ENCODE data around the gene POLR2A.
"Not testable (repeated sequence)": the region's sequence is repeated elsewhere in the genome, so short reads cannot be mapped to it uniquely, and the experiment has no call there.

POLR2A gene

DNA sequence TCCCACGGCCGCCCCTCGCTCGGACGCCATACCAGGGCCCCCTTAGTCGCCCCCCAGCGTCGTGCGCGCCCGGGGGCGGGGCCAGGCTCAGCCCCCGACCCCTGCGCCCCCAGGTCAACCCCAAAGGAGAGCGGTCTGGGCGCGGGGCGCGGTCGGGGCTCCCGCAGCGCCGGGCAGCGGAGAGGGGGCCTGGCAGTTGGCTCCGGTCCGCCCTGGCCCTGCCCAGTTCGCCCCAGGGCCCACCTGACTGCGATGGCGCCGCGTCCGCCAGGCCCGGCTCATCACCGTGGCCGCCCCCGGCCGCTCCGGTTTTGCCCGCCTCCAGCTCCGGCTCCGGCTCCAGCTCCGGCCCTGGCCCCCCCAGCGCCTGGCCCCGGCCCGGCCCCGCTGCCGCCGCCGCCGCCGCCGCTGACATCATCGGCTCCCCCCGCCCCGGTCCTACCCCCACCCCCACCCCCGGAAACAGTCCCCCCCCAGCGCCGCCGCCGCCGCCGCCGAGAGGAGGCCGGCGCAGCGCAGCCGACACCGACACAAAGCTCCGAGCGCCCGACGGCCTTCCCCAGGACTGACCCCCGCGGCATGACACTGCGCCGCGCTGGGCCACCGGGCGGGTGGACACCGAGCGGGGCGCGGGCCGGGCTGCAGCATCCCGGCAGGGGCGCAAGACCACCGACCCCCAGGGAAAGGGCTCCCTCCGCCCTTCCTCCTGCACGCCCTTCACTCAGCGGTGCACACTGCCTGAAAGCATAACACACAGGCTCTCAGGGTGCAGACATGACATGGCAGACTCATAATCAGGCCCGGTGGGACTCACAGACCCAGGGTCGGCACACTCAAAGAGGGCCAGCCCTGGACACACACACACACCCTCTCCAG, 4.7 kb upstream of the POLR2A start, which contains the start of gene ZBTB4:
ZBTB4 (minus strand) TSS at position 419 of the 876 bp plus-strand sequence. CDS start 12,830 bp downstream, outside the sequence.
- peak; percentile 81 for DNase-seq

DNA sequence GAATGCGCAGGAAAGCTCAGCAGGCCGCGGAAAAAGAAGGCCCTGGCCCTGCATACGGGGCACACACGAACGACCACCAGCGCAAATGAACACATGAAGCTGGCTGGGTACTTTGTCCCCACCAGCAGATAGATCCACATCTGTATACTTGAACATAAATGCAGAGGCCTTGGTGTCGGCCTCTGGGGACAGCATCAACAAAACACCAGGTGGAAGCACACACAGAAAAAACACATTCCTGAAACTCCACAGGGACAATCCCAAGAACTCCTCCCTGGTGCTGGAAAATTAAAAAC, 4.1 kb upstream of the POLR2A start:
- DNase-seq: no peak

DNA sequence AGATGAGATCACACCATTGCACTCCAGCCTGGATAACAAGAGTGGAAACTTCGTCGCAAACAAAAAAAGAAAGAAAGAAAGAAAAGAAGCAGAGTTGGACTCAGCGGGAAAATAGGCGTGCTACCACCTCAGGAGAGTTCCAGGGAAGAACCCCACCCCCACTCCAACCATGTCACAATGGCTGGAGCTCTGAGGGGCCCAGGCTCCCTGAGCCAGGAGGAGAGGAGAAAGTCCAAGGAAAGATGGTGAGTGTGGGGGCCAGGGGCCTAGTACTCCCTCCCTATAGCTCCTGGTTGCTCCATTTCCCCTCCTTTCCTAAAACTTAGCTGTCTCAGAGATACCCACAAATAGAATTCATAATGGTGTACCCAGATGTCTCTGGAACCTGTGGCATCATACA, 2.9 kb upstream of the POLR2A start, which contains the start of gene SLC35G6:
SLC35G6 (plus strand) TSS at position 172 of the 400 bp plus-strand sequence; CDS start at position 243, 71 bp downstream.
- DNase-seq: not testable (repeated sequence)

- DNase-seq: not testable (repeated sequence)
Measured at GRCh38 chr17:7481842-7482741, 2.1 kb upstream of the POLR2A start.

- not testable (repeated sequence) for DNase-seq
Measured at GRCh38 chr17:7482742-7483088, 1.5 kb upstream of the POLR2A start.

GRCh38 chr17:7483255-7484066, 705 bp upstream of the POLR2A start:
- peak; percentile 94 for DNase-seq

DNA sequence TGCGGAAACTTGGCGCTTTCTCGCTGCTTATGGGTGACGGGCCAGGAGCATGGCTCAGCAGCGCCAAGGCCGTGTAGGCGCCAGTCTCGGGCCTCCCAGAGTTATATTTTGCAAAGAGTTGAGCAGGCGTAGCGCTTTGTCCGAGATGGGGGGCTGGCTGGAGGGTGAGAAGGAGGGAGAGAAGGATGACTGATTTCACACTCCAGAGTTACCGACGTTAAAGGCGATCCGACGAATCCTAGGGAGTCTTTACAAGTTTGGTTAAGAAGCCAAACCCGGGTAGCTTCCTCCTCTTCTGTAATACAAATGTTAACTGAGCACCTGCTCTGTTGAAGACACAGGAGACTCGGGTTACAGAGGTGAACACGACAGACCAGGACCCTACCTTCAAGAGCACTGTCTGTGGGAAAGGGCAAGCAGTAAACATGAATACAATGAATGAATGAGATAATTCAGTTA, 782 bp downstream of the POLR2A start:
- no peak for DNase-seq

DNA sequence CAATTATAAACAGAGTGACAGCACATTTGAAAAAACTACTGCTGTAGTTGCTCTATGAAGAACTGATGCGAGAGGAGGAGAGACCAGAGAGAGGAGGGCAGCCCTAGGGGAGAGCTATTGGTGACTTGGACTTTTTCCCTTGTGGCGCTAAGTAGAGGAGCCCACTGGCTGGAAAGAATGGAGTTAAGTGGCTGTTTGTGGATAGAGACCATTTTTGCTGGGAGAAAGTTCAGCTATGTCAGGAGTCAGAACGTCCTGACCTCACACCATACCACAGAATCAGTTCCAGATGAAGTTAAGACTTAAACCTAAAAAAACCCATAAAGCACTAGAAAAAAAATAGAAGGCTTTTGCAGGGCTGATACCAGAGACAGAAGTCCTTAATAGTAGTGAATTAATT, 2.0 kb downstream of the POLR2A start:
- DNase-seq: no peak

GRCh38 chr17:7490144-7490543, 6.0 kb downstream of the POLR2A start:
- no peak for DNase-seq

DNA sequence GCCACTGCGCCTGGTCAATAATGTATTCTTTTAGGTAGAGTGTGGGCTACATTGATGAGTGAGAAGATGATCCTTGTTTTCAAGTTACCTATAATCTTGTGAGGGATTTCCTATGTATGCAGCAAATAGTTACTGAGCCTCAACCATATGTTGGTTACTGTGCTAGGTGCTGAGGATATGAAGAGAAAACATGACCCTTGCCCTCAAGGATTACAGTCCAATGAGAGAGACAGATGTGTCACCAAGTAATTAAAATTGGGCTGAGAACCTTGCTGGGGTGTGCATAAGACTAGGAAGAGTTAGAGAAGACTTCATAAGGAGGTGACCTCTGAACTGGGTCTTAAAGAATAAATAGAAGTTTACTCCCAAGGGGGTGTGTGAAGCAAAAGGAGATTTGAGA, 7.4 kb downstream of the POLR2A start:
- no peak for DNase-seq

- DNase-seq: no peak
Measured at GRCh38 chr17:7493941-7494340, 9.8 kb downstream of the POLR2A start.

GRCh38 chr17:7495906-7496434, 11.8 kb downstream of the POLR2A start:
- no peak for DNase-seq

DNA sequence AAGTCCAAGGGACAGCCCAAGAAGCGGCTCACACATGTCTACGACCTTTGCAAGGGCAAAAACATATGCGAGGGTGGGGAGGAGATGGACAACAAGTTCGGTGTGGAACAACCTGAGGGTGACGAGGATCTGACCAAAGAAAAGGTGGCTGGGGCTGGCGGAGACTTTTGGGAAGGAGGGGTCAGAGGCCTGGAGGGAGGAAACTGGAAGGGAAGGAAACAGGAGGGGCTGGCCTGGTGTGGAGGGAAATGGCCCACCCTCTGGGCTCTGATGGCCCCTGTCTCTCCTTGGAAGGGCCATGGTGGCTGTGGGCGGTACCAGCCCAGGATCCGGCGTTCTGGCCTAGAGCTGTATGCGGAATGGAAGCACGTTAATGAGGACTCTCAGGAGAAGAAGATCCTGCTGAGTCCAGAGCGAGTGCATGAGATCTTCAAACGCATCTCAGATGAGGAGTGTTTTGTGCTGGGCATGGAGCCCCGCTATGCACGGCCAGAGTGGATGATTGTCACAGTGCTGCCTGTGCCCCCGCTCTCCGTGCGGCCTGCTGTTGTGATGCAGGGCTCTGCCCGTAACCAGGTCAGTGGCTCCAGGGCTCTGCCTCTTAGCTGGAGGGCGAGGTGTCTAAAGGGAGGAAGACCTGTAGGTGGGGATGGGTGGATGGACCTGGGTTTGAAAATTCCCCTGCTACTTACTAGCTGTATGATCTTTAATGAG, 12.5 kb downstream of the POLR2A start:
- DNase-seq: no peak

DNA sequence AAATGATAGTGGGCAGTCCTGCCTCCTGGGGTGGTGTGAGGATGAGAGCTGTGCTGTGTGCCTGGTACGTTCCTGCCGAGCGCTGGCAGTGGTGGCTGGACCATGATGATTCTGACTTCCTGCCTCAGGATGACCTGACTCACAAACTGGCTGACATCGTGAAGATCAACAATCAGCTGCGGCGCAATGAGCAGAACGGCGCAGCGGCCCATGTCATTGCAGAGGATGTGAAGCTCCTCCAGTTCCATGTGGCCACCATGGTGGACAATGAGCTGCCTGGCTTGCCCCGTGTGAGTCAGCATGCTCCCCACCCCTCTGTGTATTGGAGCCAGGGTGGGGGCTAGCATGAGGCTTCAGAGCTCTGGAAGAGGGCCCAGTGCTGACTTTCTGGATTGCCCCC, 13.1 kb downstream of the POLR2A start:
- no peak for DNase-seq

DNA sequence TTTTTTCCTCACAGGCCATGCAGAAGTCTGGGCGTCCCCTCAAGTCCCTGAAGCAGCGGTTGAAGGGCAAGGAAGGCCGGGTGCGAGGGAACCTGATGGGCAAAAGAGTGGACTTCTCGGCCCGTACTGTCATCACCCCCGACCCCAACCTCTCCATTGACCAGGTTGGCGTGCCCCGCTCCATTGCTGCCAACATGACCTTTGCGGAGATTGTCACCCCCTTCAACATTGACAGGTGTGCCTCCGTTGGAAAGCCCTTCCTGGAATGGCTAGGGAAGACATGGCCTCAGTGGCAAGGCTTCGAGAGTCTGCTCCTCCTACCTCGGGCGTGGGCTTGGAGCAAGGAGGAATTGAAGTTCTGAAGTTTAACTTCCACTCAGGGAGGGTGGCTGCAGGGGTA, 13.5 kb downstream of the POLR2A start:
- no peak for DNase-seq

GRCh38 chr17:7499161-7499560, 15.0 kb downstream of the POLR2A start:
- no peak for DNase-seq

GRCh38 chr17:7501729-7502128, 17.6 kb downstream of the POLR2A start:
- no peak for DNase-seq

DNA sequence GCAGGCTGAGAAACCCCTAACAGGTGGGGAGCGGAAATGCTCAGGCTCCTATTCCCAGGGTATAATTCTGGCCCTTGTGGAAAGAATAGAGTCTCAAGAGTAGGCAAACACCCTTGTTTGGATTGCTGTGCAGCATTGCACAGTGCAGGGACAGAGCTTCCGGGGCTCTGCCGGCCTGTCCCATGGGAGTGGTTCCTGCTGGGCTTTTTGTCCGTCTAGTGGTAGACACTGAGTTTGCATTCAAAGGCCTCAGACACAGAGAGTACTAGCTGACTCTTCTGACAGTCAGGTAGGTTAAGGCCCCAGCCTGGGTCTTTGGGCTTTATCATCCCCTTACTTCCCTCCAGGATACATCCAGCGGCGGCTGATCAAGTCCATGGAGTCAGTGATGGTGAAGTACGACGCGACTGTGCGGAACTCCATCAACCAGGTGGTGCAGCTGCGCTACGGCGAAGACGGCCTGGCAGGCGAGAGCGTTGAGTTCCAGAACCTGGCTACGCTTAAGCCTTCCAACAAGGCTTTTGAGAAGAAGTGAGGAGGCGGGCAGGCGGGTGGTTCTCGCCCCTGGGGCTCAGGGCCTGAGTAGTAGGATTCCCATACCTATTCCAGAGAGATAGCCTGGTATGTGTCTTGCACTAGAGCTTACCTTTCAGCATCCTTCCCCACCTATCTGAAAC, 18.1 kb downstream of the POLR2A start:
- no peak for DNase-seq

GRCh38 chr17:7502987-7503386, 18.8 kb downstream of the POLR2A start:
- DNase-seq: no peak

- DNase-seq: no peak
Measured at GRCh38 chr17:7503521-7503920, 19.4 kb downstream of the POLR2A start.

DNA sequence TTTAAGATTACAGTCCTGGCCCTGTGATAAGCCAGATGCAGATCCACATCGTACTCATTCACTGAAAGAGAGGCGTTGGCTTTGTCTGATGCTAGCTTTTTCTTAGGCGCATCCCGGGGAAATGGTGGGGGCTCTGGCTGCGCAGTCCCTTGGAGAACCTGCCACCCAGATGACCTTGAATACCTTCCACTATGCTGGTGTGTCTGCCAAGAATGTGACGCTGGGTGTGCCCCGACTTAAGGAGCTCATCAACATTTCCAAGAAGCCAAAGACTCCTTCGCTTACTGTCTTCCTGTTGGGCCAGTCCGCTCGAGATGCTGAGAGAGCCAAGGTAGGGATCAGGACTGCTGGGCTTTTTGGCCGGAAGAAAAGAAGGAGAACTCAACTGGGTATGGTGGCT, 24.0 kb downstream of the POLR2A start:
- DNase-seq: no peak
